ENCODE results near the gene IVD. TPM values are rescaled to one million over a fixed set of nuclear protein-coding genes. Genes with fewer than 3 reads are reported as not detected.

IVD gene
- total and polyA plus RNA-seq, 2 of the 8 experiments (the other 6 are each of a cell fraction or from before 2014, with no cell fraction given) = 55.2 to 78.8 TPM

- TF ChIP-seq CHD7 (IDR thresholded peaks at IDR 0.05; ENCODE audit: insufficient replicate concordance, low read length) (no peak), CEBPB (IDR thresholded peaks at IDR 0.05; ENCODE audit: low read depth, low read length) (no peak), SP1 (IDR thresholded peaks at IDR 0.05; ENCODE audit: low read depth, low read length) (no peak), BRCA1 (IDR thresholded peaks at IDR 0.05; ENCODE audit: low read depth, low read length) (no peak), MAX (IDR thresholded peaks at IDR 0.05) (no peak), SP4 (IDR thresholded peaks at IDR 0.05; ENCODE audit: low read length) (no peak), MAFK (IDR thresholded peaks at IDR 0.05; ENCODE audit: low read depth, low read length) (no peak), SIX5 (IDR thresholded peaks at IDR 0.05; ENCODE audit: low read depth, low read length) (no peak)
- TF ChIP-seq, protein P1, sequence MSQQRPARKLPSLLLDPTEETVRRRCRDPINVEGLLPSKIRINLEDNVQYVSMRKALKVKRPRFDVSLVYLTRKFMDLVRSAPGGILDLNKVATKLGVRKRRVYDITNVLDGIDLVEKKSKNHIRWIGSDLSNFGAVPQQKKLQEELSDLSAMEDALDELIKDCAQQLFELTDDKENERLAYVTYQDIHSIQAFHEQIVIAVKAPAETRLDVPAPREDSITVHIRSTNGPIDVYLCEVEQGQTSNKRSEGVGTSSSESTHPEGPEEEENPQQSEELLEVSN (IDR thresholded peaks at IDR 0.05) = no peak
These were observed 24.7 kb downstream of the IVD start (continued) for GRCh38 chr15:40430271-40430805.
